Natural killer cell treated with Interleukin-12 subunit alpha and Interleukin-12 subunit beta and Interleukin-15 and Interleukin-18, amount 100 ng/mL, for 72 hours (primary cell): Measurements from ENCODE around the gene SEMA7A. TPM values are rescaled to one million over a fixed set of nuclear protein-coding genes. Genes with fewer than 3 reads are reported as not detected.
A peak's percentile ranks its signal among the peaks of the same experiment; 100 is the strongest.
"Not testable (repeated sequence)": the region's sequence is repeated elsewhere in the genome, so short reads cannot be mapped to it uniquely, and the experiment has no call there.

ENCODE experiments used
- ATAC-seq, 2 donors: fragments of 150-1000 bp; cut with Tn5 transposase in 1 of 2; sonication (Bioruptor Pico), chemical (Tn5 transposase) in 1 of 2; 2 replicates each; pipeline ENCODE4 v1.10.0; 2021
- DNase-seq: peaks from one replicate; pipeline ENCODE4 v3.0.0; 2022; ENCODE audit warnings: low spot score
- H3K27ac Mint-ChIP-seq, 2 donors: 1 replicate in 1 of 2; 2 replicates in 1 of 2; pipeline ENCODE4 v1.8.0; 2022; ENCODE audit warnings: mixed read lengths in 2 of 2, mild to moderate bottlenecking in 1 of 2, moderate library complexity in 1 of 2
- H3K27me3 Mint-ChIP-seq, 2 donors: 1 replicate in 1 of 2; 2 replicates in 1 of 2; pipeline ENCODE4 v1.8.0; 2022; ENCODE audit warnings: mixed read lengths in 2 of 2
- H3K36me3 Mint-ChIP-seq: one replicate; pipeline ENCODE4 v1.8.0; 2022; ENCODE audit warnings: mixed read lengths
- H3K4me1 Mint-ChIP-seq, 2 donors: 1 replicate in 1 of 2; 2 replicates in 1 of 2; pipeline ENCODE4 v1.8.0; 2022; ENCODE audit warnings: low read depth in 2 of 2, mixed read lengths in 2 of 2, mild to moderate bottlenecking in 1 of 2
- H3K4me3 Mint-ChIP-seq: one replicate; pipeline ENCODE4 v1.8.0; 2022; ENCODE audit warnings: mixed read lengths
- H3K9me3 Mint-ChIP-seq: 2 replicates; pipeline ENCODE4 v1.8.0; 2022; ENCODE audit warnings: mixed read lengths
- total RNA-seq, 2 donors: library from RNA; stranded (reverse); gene quantifications; one replicate each; pipeline ENCODE4 v1.2.3, GENCODE V29; 2022

SEMA7A gene
- total RNA-seq, 2 donors from 2014 or later: 32.1 to 40.8 TPM

DNA sequence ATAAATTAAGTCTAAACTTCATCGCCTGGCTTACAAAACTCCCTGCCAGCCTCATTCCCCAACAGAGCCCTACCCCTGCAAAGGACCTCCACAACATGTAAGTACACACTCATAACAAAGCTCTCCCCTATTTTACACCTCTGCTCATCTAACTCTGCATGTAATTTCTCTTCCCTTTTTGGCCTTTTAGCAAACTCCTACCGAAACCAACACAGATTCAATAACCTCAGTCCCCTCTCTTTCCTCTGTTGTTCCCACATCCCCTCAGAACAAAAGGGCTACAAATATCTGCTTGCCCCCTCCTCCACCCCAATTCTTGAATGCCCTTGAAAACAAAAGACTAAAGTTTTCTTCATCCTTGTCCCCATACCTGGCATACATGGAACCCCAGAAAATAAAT, 26.5 kb upstream of the SEMA7A start:
- no peaks in the 10 kb centered on the region for H3K36me3 Mint-ChIP-seq

DNA sequence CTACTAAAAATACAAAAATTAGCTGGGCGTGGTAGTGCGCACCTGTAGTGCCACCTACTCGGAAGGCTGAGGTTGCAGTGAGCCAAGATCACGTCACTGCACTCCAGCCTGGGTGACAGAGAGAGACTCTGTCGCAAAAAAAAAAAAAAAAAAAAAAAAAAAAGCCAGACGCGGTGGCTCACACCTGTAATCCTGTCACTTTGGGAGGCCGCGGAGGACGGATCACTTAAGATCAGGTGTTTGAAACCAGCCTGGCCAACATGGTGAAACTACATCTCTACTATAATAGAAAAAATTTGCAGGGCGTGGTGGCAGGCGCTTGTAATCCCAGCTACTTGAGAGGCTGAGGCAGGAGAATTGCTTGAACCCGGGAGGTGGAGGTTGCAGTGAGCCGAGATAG, 26.0 kb upstream of the SEMA7A start:
- not testable (repeated sequence) for DNase-seq, H3K36me3 Mint-ChIP-seq, ATAC-seq, H3K27me3 Mint-ChIP-seq, H3K9me3 Mint-ChIP-seq
- Mint-ChIP-seq H3K4me3 (peak overlapping the region; percentile 87), H3K27ac (peak overlapping the region; percentile 77 to 87), H3K4me1 (peaks cover 34 to 44% of the 10 kb centered on the region in 2 donors)

More for the DNA sequence above, 26.5 kb upstream of the SEMA7A start:
- ATAC-seq (no peak), DNase-seq (no peak)
- Mint-ChIP-seq H3K27ac (peak overlapping the region; percentile 77 to 87), H3K9me3 (no peaks in the 10 kb centered on the region), H3K4me1 (peaks cover 36 to 44% of the 10 kb centered on the region in 2 donors), H3K27me3 (no peaks in the 10 kb centered on the region), H3K4me3 (peak overlapping the region; percentile 87)

DNA sequence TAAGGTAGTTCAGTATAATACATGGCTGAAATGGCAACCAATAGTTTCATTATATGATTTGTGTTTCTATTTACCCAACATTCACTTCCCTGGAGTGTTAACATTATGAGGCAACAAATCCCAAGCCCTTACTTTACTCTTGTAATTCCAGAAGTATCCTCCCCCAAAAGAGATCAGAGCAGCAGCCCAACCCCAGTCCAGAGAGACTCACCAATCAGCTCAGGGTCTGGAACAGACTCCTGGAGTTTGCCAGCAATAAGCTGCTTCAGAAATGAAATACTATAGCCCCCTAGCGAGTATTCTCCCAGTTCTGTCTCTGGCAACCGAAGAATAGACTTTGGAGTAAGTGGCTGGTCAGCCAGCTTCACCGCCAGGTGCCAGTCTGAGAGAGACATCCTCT, 24.7 kb upstream of the SEMA7A start:
- peaks cover 30 to 38% of the 10 kb centered on the region in 2 donors for H3K4me1 Mint-ChIP-seq
- H3K4me3 Mint-ChIP-seq: no peak overlapping the region
- H3K36me3 Mint-ChIP-seq: no peaks in the 10 kb centered on the region
- H3K9me3 Mint-ChIP-seq: no peaks in the 10 kb centered on the region
- H3K27me3 Mint-ChIP-seq: no peaks in the 10 kb centered on the region
- DNase-seq: no peak
- H3K27ac Mint-ChIP-seq: no peak overlapping the region
- no peak for ATAC-seq

DNA sequence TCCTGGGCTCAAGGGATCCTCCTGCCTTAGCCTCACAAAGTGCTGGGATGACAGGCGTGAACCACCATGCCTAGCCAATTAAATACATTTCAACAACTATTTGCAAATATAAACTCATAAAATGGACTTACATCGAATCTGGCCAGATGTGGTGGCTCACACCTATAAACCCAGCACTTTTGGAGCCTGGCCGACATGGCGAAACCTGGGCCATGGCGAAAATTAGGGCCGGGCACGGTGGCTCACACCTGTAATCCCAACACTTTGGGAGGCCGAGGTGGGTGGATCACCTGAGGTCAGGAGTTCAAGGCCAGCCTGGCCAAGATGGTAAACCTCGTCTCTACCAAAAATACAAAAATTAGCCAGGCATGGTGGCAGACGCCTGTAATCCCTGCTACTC, 23.3 kb upstream of the SEMA7A start:
- not testable (repeated sequence) for H3K27me3 Mint-ChIP-seq, H3K4me3 Mint-ChIP-seq, DNase-seq, H3K27ac Mint-ChIP-seq, H3K9me3 Mint-ChIP-seq, H3K36me3 Mint-ChIP-seq, ATAC-seq
- H3K4me1 Mint-ChIP-seq: peaks cover 21 to 26% of the 10 kb centered on the region in 2 donors

DNA sequence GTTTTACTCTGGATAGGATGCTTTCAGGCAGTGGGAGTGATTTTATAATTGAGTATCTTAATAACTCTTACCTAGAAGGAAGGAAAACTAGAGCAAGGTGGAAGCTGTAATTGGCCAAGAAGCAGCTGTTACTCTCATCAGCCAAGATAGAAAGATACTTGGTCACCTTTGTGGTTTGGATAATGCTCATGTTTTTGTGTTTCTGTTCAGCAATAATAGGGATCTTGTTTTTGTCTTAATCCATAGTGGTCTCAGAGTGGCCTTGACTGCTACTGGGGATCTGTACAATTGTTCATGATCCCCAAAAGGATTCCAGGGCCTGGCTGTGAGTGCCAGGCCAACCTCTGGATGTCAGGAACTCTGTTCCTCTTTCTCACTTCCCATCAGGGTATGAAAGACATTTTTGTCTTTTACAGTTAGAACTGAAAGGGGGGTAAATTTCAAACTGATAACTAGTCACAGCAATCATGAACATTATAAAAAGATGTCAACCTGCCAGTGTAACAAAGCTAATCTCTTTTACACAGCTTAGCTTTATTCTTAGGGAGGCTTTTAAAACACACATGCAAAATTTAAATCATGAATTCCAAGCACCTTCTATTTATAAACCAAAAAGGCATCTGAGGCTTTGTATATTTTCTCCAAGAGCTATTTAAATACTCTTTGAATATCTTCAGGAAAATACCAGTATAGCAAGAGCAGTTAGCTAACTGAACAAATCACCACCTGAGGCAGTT, 21.2 kb upstream of the SEMA7A start:
- Mint-ChIP-seq H3K4me3 (no peak overlapping the region), H3K27ac (peak overlapping the region in 1 of 2 donors; percentile 80), H3K27me3 (no peaks in the 10 kb centered on the region), H3K36me3 (peaks cover 14% of the 10 kb centered on the region), H3K4me1 (peaks cover 8 to 10% of the 10 kb centered on the region in 2 donors), H3K9me3 (no peaks in the 10 kb centered on the region)
- DNase-seq: no peak
- ATAC-seq: no peak

DNA sequence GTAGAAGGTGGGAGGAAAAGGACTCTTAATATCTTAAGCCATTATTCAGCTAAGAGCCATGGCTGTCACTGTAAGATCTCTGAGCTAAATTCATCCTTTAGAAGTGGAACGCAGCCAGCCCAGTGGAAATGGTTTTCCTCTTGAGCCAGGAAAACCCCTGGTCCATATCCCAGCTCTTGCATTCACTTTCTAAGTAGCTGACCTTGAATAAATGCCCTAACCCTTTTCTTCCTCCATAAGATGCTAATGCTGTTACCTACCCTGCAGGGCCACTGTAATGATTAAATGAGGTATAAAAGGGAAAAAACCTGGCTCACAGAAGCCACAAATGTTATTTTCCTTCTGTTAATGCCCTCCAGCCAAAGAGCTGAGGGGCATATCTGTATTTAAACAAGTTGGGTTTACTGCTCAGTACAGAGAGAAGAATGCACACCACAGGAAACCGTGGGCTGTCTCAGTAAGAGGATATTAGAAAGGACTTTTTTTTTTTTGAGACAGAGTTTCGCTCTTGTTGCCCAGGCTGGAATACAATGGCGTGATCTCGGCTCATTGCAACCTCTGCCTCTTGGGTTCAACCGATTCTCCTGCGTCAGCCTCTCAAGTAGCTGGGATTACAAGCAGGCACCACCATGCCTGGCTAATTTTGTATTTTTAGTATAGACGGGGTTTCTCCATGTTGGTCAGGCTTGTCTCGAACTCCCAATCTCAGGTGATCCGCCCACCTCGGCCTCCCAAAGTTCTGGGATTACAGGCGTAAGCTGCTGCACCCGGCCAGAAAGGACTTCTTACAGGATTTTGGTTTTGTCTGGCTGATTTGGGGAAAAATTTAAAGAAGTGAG, 20.4 kb upstream of the SEMA7A start:
- peak overlapping the region in 1 of 2 donors; percentile 80 for H3K27ac Mint-ChIP-seq
- peaks cover 14% of the 10 kb centered on the region for H3K36me3 Mint-ChIP-seq
- no peaks in the 10 kb centered on the region for H3K27me3 Mint-ChIP-seq
- ATAC-seq (no peak), DNase-seq (no peak)
- H3K4me3 Mint-ChIP-seq: no peak overlapping the region
- H3K4me1 Mint-ChIP-seq: peaks cover 8 to 10% of the 10 kb centered on the region in 2 donors
- no peaks in the 10 kb centered on the region for H3K9me3 Mint-ChIP-seq

DNA sequence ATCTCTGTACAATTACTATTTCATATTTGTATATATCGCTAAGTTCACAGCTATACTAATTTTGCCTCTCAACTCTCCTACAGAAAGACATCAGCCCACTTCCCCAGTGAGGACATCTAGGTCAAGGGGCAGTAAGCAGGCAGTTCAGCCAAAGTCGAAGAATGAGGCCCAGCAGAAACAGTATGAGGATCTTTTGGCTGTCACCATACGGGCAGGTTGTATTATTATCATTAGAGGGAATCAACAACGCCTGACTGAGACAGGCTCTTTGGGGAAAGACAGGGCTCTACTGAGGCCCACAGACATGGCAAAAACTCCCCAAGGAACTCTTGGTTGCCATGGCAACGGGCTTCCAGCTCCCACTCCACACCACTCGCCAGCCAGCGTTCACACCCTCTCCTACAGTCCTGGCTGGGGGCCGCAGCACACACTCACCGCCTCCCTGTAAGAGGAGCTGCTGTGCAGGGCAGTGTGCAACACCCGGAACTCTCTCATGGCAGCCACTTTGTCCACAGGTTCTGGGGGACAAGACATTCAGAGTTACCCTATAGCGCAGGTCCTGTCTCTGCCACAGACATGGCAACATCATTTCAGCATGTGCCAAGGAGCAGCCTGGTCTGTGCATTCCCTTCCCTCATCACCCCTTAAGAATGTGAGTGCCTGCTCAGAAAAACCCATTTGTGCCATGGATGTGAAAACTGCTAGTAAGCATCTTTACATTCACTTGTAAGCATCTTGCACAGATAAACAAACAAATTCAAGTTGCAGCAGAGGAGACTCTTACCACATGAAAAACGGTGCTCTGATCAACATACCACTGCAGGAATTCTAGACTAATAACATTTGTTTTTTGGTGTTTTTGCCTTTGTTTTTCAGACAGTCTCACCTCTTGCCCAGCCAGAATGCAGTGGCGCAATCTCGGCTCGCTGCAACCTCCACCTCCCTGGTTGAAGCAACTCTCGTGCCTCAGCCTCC, 18.4 kb upstream of the SEMA7A start:
- H3K36me3 Mint-ChIP-seq: peaks cover 21% of the 10 kb centered on the region
- no peak for DNase-seq
- ATAC-seq: no peak

DNA sequence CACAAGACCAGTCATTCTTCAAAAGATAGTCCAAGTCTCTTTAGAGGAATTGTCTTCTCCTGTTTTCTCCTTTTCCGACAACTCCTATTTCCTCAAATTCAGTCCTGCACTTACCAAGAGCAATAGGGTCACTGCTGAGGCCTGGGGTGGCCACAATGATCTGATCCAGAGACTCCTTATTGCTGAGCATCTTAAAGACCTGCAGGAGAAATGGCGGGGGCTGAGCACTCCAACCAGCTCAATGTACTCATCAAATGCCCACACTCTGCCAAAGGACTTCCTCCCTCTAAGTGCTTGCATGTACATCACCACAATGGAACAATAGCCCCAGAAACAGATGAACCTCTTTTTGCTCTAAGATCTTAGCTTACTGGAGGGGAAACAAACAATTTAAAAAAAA, 17.6 kb upstream of the SEMA7A start:
- Mint-ChIP-seq H3K27ac (peak overlapping the region in 1 of 2 donors; percentile 30), H3K9me3 (no peaks in the 10 kb centered on the region), H3K27me3 (no peaks in the 10 kb centered on the region), H3K4me1 (peaks cover 5% of the 10 kb centered on the region in 2 donors), H3K4me3 (no peak overlapping the region), H3K36me3 (peaks cover 21% of the 10 kb centered on the region)
- no peak for ATAC-seq
- no peak for DNase-seq

More for the DNA sequence above, 18.4 kb upstream of the SEMA7A start:
- peaks cover 5% of the 10 kb centered on the region in 2 donors for H3K4me1 Mint-ChIP-seq
- no peaks in the 10 kb centered on the region for H3K9me3 Mint-ChIP-seq
- no peaks in the 10 kb centered on the region for H3K27me3 Mint-ChIP-seq
- no peak overlapping the region for H3K4me3 Mint-ChIP-seq
- peak overlapping the region in 1 of 2 donors; percentile 30 for H3K27ac Mint-ChIP-seq

DNA sequence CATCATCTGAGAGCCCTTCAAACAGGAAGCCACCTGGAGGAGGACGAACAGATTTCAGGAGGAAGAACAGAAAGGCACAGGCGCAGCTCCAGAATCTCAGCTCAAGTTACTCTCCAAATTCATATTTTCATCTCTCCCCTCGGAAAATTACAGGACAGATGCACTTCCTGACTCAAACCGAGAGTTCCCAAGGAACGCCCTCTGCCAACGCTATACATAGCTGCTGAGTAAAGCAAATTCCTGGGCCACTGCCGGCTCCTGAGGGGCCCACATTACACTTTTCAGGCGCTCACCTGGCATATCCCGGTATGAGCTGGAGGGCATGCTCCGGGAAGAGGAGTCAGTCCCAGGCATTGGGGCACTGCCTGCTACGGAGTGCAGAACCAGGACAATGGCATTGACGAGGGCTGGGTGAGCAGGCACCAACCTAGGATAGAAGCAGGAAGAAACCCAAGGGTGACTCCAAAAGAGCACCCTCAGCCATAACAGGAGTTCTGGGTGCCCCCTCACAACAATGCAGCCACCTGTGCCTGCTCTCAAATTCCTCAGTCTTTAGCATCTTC, 16.0 kb upstream of the SEMA7A start:
- ATAC-seq: no peak
- Mint-ChIP-seq H3K27me3 (no peaks in the 10 kb centered on the region), H3K36me3 (peaks cover 21% of the 10 kb centered on the region), H3K4me3 (no peak overlapping the region), H3K4me1 (peaks cover 4% of the 10 kb centered on the region in 2 donors), H3K27ac (no peak overlapping the region), H3K9me3 (no peaks in the 10 kb centered on the region)
- DNase-seq: no peak

DNA sequence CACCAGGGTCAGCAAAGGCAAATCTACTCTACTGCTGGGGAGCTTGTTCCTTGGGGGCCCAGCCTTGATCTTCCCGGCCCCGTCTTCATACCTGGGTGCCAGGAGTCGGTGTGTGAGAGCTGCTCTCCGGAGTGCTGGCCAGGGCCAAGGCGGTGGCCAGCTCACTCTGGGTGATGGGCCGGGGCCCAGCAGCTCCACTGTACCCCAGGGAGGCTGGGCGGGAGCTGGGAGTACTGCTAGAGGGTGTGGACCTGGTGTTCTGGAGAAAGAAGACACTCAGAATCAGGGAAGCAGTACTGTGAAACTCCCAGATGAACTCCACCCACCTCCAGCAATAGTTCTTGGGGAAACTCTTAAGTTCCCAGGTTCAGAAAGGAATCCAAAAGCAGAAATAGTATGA, 15.3 kb upstream of the SEMA7A start:
- H3K36me3 Mint-ChIP-seq: peaks cover 21% of the 10 kb centered on the region
- no peak for ATAC-seq
- no peaks in the 10 kb centered on the region for H3K9me3 Mint-ChIP-seq
- no peaks in the 10 kb centered on the region for H3K27me3 Mint-ChIP-seq
- H3K27ac Mint-ChIP-seq: no peak overlapping the region
- no peak for DNase-seq
- H3K4me3 Mint-ChIP-seq: no peak overlapping the region
- H3K4me1 Mint-ChIP-seq: no peaks in the 10 kb centered on the region

DNA sequence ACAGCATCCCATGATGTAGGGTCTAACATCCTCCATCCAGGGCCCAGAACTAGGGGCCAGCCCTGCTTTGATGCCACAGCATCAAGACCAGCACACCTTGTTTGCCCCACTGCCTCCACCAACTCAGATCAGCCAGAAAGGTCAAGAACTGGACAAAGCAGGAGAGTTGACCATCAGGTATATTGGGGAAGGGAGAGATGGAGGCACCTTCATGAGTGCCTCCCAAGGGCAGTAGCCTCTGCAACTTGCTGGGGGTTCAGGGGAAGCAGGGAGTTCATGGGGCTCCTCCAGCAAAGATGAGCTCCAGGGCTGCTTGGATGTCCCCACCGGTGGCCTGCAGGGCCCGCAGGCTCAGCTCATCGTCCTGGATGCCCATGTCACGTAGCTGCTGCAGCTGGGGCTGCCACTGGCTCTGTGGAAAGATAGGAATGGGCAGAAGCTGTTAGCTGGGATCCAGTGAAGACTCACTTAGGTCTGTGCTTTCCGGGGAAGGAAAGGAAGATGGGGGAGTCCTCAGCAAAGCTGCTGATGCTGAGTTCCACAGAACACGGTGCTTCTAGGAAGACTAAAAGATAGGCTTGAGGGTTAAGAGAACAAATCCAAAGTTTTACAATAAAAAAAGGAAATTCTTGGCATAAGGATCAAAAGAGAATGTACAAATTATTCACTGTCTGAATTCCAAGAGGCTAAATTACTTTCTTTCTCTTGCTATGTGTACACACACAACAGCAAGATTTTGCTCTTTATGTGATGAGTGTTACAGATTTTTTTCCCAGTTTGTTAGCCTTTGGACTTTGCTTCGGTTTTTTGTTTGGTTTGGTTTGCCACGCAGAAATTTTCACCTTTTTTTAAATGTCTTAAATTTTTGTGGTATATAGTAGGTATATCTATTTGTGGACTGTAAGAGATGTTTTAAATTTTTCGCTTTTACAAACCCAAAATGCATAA, 12.3 kb upstream of the SEMA7A start:
- Mint-ChIP-seq H3K27ac (no peak overlapping the region), H3K27me3 (no peaks in the 10 kb centered on the region), H3K9me3 (no peaks in the 10 kb centered on the region), H3K4me3 (no peak overlapping the region), H3K4me1 (no peaks in the 10 kb centered on the region), H3K36me3 (peaks cover 8% of the 10 kb centered on the region)
- DNase-seq (no peak), ATAC-seq (no peak)
